ENCODE results near the gene CDC34.

Gene CDC34

DNA sequence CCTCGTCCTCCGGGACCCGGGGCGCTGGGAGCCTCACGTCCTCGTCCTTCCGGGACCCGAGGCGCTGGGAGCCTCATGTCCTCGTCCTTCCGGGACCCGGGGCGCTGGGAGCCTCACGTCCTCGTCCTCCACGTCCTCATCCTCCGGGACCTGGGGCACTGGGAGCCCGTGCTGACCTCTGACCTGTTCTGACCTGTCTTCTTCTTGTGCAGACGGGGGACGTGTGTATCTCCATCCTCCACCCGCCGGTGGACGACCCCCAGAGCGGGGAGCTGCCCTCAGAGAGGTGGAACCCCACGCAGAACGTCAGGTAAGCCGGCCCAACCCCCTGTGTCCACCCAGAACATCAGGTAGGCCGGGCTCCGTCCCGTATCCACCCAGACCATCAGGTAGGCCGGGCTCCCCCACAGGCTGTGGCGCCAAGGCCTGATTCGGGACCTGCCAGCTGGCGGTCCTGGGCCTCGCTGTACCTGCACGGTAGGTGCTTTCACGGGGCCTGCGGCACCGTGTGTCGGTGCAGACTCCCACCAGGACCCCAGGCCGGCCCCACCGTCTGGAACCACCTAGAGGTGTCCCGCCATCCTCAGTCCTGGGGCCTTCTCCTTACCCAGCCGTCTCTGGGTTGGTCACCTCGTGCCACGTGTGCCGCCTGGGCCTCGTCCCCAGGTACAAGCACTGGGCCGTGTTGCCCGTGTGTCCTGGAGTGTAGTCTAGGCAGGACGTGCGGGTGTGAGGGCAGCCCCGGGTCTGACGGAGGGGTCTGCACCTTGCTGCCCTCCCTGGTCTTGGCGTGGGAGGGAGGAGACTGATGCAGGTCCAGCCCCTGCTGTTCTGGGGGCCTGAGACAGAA is 4.7 kb downstream of the CDC34 start:
- TF ChIP-seq, protein P1, sequence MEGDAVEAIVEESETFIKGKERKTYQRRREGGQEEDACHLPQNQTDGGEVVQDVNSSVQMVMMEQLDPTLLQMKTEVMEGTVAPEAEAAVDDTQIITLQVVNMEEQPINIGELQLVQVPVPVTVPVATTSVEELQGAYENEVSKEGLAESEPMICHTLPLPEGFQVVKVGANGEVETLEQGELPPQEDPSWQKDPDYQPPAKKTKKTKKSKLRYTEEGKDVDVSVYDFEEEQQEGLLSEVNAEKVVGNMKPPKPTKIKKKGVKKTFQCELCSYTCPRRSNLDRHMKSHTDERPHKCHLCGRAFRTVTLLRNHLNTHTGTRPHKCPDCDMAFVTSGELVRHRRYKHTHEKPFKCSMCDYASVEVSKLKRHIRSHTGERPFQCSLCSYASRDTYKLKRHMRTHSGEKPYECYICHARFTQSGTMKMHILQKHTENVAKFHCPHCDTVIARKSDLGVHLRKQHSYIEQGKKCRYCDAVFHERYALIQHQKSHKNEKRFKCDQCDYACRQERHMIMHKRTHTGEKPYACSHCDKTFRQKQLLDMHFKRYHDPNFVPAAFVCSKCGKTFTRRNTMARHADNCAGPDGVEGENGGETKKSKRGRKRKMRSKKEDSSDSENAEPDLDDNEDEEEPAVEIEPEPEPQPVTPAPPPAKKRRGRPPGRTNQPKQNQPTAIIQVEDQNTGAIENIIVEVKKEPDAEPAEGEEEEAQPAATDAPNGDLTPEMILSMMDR (IDR thresholded peaks at IDR 0.05; ENCODE audit: extremely low read depth, insufficient read depth, missing control alignments) = no peak
- in situ Hi-C loops (cut with MboI; ENCODE audit: low pct_unique_long_range_greater_than_20kb, low sequenced_read_pairs, unreplicated experiment) = no loop called here
- DNase-seq (ENCODE audit: low spot score) = no peak

DNA sequence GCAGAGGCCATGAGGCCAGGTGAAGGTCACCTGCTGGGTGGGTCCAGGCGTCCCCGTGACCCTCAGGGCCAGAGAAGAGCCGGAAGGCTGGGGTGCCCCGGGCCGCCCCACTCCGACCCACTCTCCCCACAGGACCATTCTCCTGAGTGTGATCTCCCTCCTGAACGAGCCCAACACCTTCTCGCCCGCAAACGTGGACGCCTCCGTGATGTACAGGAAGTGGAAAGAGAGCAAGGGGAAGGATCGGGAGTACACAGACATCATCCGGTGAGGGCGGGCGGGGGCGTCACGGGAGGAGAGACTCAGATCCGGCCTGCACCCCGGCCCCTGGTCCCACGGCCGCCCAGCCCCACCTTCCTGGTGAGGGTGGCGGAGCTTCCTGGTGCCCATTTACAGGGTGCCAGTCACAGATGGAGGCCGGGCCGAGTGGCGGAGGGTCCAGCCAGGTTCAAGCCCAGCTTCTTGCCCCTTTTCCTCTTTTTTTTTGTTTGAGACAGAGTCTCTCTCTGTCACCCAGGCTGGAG is 5.4 kb downstream of the CDC34 start:
- no peak for DNase-seq (ENCODE audit: low spot score)
- in situ Hi-C loops (cut with MboI; ENCODE audit: low pct_unique_long_range_greater_than_20kb, low sequenced_read_pairs, unreplicated experiment) = no loop called here
- TF ChIP-seq, protein P1 (IDR thresholded peaks at IDR 0.05; ENCODE audit: extremely low read depth, insufficient read depth, missing control alignments) = no peak

DNA sequence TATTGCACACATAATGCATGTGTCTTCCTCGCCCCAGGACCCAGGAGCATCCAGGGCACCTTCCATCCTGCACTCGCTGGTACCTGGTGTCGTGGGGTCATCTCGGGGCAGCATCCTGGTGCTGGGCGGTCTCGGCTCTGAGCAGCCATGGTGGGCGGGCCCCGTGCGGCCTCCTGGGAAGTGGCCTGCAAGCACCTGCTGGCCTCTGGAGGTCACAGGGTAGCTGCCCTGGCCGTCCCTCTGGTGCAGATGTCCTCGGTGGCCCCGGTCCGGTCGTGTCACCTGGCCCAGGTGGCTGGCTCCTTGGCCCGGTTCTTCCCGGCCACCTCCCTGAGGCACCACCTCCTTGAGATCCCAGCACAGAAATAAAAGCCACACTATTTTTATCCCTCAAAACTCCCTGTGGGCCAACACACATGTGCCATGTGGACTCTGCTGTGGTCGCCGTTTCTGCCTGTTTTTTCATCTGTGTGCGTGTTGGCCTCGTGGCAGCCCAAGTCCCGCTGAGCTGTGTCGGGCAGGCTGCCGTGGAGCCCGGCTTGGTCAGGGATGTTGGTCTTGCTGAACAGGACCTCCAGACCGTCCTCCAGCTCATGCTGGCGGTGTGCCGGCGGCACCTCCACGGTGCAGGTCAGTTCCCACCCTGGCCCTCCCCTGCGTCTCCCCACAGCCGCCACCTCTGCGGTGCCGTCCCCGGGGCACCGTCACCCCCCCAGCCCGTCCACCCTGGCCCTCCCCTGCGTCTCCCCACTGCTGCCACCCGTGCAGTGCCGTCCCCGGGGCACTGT is 7.3 kb downstream of the CDC34 start:
- TF ChIP-seq, protein P1 (IDR thresholded peaks at IDR 0.05; ENCODE audit: extremely low read depth, insufficient read depth, missing control alignments) = no peak
- in situ Hi-C loops (cut with MboI; ENCODE audit: low pct_unique_long_range_greater_than_20kb, low sequenced_read_pairs, unreplicated experiment) = no loop called here
- no peak for DNase-seq (ENCODE audit: low spot score)

DNA sequence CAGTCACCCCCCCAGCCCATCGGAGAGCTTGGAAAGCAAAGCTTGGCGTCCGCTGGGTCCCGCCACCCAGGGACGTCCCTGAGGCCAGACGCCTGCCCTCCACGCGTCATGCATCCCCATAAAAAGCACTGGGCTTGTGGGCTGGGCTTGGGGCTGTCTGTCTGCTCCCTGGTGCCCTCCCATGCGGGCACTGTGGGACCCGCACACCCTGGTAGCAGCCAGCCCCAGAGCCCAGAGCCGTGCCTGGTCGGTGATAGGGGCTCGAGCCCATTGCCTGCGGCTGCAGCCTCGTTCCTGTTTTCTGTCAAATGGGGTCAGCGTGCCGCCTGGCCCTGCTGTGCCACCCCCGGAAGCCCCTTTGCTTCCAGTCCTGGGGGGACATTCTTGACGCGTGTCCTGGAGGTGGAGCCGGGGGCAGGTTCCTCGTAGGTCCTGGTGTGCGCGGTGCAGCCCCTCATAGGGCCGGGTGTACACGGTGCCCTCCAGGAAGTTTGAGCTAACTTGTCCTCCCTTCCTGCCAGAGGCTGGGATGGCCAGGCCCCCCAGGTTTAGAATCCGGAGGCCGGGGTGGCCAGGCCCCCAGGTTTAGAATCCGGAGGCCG is 8.0 kb downstream of the CDC34 start:
- in situ Hi-C loops (cut with MboI; ENCODE audit: low pct_unique_long_range_greater_than_20kb, low sequenced_read_pairs, unreplicated experiment) = no loop called here
- TF ChIP-seq, protein P1 (IDR thresholded peaks at IDR 0.05; ENCODE audit: extremely low read depth, insufficient read depth, missing control alignments) = no peak
- DNase-seq (ENCODE audit: low spot score) = no peak

DNA sequence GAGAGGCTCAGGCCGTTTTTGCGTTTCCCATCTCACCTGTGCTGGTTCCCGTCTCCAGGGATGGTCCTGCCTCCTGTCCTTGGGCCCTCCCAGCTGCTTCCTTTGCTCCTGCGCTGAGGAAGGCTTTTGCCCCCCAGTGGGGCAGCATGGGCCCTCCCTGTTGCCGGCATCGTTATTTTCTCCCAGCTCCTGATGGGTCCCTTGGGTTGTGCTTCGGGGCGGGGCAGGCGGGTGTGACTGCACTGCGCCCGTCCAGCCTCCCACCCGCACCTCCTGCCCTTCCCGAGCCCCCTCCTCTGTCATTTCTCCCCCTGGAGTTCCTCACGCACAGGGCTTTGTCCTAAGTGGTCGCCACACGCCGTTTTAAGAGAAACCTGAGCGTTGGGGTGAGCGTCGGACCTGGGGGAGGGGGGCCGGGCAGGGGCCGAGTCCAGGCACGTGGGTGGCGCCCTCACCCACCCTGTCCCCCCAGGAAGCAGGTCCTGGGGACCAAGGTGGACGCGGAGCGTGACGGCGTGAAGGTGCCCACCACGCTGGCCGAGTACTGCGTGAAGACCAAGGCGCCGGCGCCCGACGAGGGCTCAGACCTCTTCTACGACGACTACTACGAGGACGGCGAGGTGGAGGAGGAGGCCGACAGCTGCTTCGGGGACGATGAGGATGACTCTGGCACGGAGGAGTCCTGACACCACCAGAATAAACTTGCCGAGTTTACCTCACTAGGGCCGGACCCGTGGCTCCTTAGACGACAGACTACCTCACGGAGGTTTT is 9.5 kb downstream of the CDC34 start:
- in situ Hi-C loops (cut with MboI; ENCODE audit: low pct_unique_long_range_greater_than_20kb, low sequenced_read_pairs, unreplicated experiment) = no loop called here
- DNase-seq (ENCODE audit: low spot score) = no peak
- TF ChIP-seq, protein P1 (IDR thresholded peaks at IDR 0.05; ENCODE audit: extremely low read depth, insufficient read depth, missing control alignments) = no peak

DNA sequence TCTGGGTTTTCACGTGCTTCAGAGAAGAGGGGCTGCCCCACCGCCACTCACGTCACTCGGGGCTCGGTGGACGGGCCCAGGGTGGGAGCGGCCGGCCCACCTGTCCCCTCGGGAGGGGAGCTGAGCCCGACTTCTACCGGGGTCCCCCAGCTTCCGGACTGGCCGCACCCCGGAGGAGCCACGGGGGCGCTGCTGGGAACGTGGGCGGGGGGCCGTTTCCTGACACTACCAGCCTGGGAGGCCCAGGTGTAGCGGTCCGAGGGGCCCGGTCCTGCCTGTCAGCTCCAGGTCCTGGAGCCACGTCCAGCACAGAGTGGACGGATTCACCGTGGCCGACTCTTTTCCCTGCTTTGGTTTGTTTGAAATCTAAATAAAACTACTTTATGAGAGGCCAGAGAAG is 10.1 kb downstream of the CDC34 start:
- in situ Hi-C loops (cut with MboI; ENCODE audit: low pct_unique_long_range_greater_than_20kb, low sequenced_read_pairs, unreplicated experiment) = no loop called here
- TF ChIP-seq, protein P1 (IDR thresholded peaks at IDR 0.05; ENCODE audit: extremely low read depth, insufficient read depth, missing control alignments) = no peak
- DNase-seq (ENCODE audit: low spot score) = no peak
